HG03457 (cell line): ENCODE data around the gene BMX.

Source experiments
- ATAC-seq: cut with Tn5 transposase; IDR thresholded peaks from one replicate; pipeline ENCODE4 v1.9.1; 2021; ENCODE audit warnings: moderate number of reproducible peaks; ENCODE audit not compliant: unreplicated experiment

BMX gene

GRCh38 chrX:15567886-15568616 is 67.4 kb downstream of the BMX start:
- ATAC-seq, result no peak

DNA sequence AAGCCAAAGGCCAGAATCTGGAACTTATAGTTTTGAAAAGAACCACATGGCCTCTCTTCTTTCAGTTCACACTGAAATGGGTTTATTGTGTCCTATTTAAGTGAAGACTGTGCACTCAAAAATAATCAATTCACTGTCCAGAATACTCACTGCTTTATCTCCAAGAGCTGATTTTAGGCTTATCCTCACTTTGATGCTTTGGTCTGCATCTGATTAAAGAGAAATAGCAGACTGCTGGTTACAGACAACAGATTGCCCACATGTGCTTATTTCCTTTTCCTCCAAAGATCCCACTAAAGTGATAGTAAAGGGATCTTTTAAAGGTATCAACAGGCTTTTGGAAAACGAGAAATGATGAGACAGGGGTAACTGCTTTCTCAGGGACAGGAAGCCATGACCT is 69.5 kb downstream of the BMX start:
- ATAC-seq, result no peak

DNA sequence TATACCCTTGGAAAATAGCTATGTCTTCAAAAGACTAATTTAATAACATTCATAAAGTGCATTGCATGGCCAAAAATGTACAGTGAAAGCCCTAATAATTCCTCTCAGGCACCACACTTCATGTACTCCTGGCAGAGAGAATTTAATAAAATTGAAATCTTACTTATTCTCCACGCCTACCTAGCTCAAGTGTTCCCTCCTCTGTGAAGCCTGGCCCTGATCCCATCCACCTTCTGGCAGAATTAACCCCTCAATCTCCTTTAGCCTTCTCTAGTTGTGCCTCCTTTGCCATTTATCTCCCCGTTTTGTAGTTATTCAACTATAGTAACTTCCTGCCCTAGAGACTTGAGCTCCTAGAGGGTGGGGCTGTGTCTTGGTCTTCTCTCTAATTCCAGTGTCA is 73.4 kb downstream of the BMX start:
- ATAC-seq, result no peak

- ATAC-seq, result no peak
These were observed 75.4 kb downstream of the BMX start for GRCh38 chrX:15576019-15576418.

GRCh38 chrX:15579778-15580747 is 79.5 kb downstream of the BMX start:
- ATAC-seq, result no peak

DNA sequence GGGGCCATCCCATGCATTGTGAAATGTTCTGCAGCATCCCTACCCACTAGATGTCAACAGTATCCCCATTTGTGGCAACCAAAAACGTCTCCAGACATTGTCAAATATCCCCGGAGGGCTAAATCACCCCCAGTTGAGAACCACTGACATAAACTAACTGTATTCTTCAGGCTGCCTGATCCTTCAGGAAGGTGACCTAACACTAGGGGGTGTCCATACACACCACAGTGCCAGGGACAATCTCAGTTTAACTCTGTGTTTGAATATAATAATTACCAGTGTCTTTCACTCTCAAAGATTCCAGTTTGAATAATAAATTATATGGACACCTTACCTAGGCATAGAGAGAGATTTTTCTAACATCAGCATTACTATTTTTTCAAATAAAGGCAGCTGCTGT is 93.8 kb downstream of the BMX start:
- ATAC-seq, result no peak

GRCh38 chrX:15598026-15598425 is 97.4 kb downstream of the BMX start:
- no peak for ATAC-seq

GRCh38 chrX:15599461-15599860 is 98.9 kb downstream of the BMX start:
- no peak for ATAC-seq

GRCh38 chrX:15600049-15600448 is 99.4 kb downstream of the BMX start:
- no peak for ATAC-seq

DNA sequence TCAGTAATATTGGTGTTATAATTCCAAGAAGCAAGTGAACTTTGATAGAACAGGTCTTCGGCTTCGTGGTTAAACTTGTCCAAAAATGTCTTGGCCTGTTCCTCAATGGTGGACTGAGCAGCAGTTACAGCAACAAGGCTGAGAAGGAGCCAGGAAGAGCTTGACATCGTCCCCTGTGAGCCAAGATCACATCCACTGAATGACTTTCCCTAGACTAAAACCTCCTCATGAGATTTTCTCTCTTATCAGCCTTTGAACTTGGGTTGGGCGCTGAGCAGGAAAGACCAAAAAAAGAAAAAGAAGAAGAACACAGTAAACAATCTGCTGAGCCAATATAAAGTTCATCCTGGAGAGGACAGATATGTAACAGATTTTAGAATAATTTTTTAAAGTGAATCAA is 100.1 kb downstream of the BMX start, which contains the start of gene ACE2:
ACE2 (minus strand) TSS at position 216 of the 400 bp plus-strand sequence; CDS start at position 167, 49 bp downstream.
- no peak for ATAC-seq

DNA sequence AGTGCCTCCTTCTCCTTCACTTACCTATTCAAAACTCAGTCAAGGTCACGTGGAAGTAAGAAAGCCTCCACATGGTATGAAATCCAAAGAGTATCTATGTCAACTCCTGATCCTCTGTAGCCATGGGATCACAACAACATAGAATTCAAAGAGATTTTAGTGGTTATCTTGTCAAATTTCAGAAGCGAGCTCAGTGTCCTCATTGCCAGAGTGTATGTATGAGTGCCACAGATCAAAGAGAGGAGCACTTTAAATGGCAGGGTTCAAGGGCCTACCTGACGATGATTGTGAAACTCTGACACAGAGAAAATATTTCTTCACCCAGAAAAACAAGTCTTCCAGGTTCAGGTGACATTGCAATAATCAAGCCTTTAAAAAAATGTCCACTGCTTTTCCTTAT is 101.3 kb downstream of the BMX start:
- no peak for ATAC-seq

DNA sequence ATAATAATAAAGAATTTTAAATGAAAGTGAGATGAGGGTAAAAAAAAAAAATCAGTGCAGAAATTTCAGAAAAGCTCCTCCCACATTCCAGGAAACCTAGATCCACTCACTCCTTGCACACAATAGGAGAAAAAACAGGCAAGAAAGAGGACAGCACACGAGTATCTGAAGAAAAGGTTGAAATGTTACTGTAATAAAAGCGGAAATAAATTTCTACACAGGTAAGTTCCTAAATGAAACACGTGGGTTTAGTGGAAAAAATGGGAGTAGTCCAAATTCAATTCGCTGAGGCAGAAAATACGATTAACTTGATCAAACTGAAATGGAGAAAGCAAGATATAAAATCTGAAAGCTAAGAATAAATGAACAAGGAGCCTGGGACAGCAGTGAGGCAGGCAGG is 102.2 kb downstream of the BMX start:
- ATAC-seq, result no peak

- no peak for ATAC-seq
These were observed 104.6 kb downstream of the BMX start for GRCh38 chrX:15605226-15605625.
